Smooth muscle cell (in vitro differentiated cells): Measurements from ENCODE around the gene HTRA3. TPM values are rescaled to one million over a fixed set of nuclear protein-coding genes. Genes with fewer than 3 reads are reported as not detected.

ENCODE experiments used
- DNase-seq: peaks from one replicate; lab custom pipeline; 2025; ENCODE audit not compliant: unreplicated experiment; lab: John Stamatoyannopoulos, UW
- H2AFZ ChIP-seq: fragments of 200-600 bp; sonication (generic); 2 replicates; pipeline ENCODE4 v1.6.0; 2016; ENCODE audit warnings: antibody characterized with exemption, low read depth, mild to moderate bottlenecking
- H3F3A ChIP-seq: fragments of 200-600 bp; sonication (generic); 2 replicates; pipeline ENCODE4 v1.6.0; 2017; ENCODE audit warnings: antibody characterized with exemption, low read depth
- H3K27ac ChIP-seq: fragments of 200-600 bp; sonication (generic); 2 replicates; pipeline ENCODE4 v1.5.1; 2016; ENCODE audit warnings: low read depth, mild to moderate bottlenecking
- H3K27me3 ChIP-seq: fragments of 200-600 bp; sonication (generic); 2 replicates; pipeline ENCODE4 v1.6.1; 2016; ENCODE audit warnings: low read depth, mild to moderate bottlenecking
- H3K36me3 ChIP-seq: fragments of 200-600 bp; sonication (generic); 2 replicates; pipeline ENCODE4 v1.5.1; 2016; ENCODE audit warnings: low read depth
- H3K4me1 ChIP-seq: fragments of 200-600 bp; sonication (generic); 2 replicates; pipeline ENCODE4 v1.5.1; 2016; ENCODE audit warnings: low read depth
- H3K4me2 ChIP-seq: fragments of 200-600 bp; sonication (generic); 2 replicates; pipeline ENCODE4 v1.6.0; 2016; ENCODE audit warnings: mild to moderate bottlenecking
- H3K4me3 ChIP-seq: fragments of 200-600 bp; sonication (generic); 2 replicates; pipeline ENCODE4 v1.5.1; 2016; ENCODE audit warnings: mild to moderate bottlenecking
- H3K79me2 ChIP-seq: fragments of 200-600 bp; sonication (generic); 2 replicates; pipeline ENCODE4 v1.6.0; 2016; ENCODE audit warnings: low read depth, mild to moderate bottlenecking
- H3K9ac ChIP-seq: fragments of 200-600 bp; sonication (generic); 2 replicates; pipeline ENCODE4 v1.6.0; 2016; ENCODE audit warnings: low read depth
- H3K9me3 ChIP-seq: fragments of 200-600 bp; sonication (generic); replicated peaks from 2 replicates; pipeline ENCODE4 v1.5.1; 2016; ENCODE audit warnings: low read depth
- H4K20me1 ChIP-seq: fragments of 200-600 bp; sonication (generic); 2 replicates; pipeline ENCODE4 v1.6.0; 2016; ENCODE audit warnings: low read depth
- WGBS: methylation state at CpG from one replicate; pipeline ENCODE4 v1.1.7; 2016; ENCODE audit warnings: low lambda C conversion rate; 5-methylcytosine and 5-hydroxymethylcytosine counted together
- polyA plus RNA-seq: library from polyadenylated mRNA; unstranded; fragments of >200 nt; fragmentation: Nextera tagmentation; extraction: Ambion mirVana; gene quantifications from 2 replicates; pipeline ENCODE4 v1.2.1, GENCODE V29; 2016
- total RNA-seq: library from RNA; depleted of rRNA; stranded (reverse); fragments of >200 nt; gene quantifications from 2 replicates; pipeline ENCODE4 v1.2.3, GENCODE V29; 2014
- TF ChIP-seq, protein P1 (sequence below): fragments of 200-600 bp; sonication (generic); IDR thresholded peaks from 2 replicates; pipeline ENCODE4 v1.5.1; 2017; ENCODE audit warnings: borderline replicate concordance, mild to moderate bottlenecking, antibody characterized with exemption; ENCODE audit not compliant: insufficient read depth, poor library complexity, severe bottlenecking

Gene HTRA3
- total and polyA plus RNA-seq, 2 experiments from 2014 or later = 77.7 to 227 TPM

DNA sequence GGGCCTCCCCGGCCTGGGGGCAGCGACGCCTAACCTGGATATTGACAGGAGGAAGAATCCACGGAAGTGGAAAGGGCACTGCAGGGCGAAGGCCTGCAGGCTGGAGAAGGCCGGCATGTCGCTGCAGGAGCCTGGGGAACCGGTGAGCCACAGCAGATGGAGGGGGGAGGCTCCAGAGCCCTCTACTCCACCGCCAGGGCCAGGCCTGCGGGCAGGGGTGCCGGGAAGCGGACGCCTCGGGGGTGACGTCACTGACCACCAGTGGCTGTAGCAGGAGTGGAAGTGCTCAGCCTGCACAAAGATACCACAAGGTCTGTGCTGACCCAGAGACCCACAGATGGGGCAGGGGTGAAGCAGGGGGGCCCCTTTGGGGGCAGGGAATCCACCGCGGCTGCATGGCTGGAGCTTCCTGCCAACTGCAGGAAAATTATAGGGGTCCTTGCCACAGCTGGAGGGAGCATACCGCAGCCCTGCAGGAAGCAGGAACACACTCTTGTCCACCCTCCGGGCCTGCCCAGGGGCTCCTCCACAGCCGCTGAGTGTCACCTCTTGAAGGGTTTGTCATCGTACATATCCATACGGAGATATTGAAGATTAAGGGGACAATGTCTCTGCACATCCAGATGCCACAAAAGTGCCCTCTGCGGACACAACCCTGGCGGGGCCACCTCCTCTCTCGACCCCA is 7.6 kb upstream of the HTRA3 start:
- H3K9me3 ChIP-seq = no peaks in the 10 kb centered on the region
- H2AFZ ChIP-seq = no peak overlapping the region
- TF ChIP-seq, protein P1, sequence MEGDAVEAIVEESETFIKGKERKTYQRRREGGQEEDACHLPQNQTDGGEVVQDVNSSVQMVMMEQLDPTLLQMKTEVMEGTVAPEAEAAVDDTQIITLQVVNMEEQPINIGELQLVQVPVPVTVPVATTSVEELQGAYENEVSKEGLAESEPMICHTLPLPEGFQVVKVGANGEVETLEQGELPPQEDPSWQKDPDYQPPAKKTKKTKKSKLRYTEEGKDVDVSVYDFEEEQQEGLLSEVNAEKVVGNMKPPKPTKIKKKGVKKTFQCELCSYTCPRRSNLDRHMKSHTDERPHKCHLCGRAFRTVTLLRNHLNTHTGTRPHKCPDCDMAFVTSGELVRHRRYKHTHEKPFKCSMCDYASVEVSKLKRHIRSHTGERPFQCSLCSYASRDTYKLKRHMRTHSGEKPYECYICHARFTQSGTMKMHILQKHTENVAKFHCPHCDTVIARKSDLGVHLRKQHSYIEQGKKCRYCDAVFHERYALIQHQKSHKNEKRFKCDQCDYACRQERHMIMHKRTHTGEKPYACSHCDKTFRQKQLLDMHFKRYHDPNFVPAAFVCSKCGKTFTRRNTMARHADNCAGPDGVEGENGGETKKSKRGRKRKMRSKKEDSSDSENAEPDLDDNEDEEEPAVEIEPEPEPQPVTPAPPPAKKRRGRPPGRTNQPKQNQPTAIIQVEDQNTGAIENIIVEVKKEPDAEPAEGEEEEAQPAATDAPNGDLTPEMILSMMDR = no peak
- no peak for DNase-seq
- H3K79me2 ChIP-seq = no peaks in the 10 kb centered on the region
- WGBS = 44% methylated on average over 25 of the region's 25 CpGs
- peak overlapping the region; percentile 67 for H3K27ac ChIP-seq
- no peaks in the 10 kb centered on the region for H4K20me1 ChIP-seq
- no peak overlapping the region for H3K4me3 ChIP-seq
- H3K27me3 ChIP-seq = no peaks in the 10 kb centered on the region
- peaks cover 4% of the 10 kb centered on the region for H3F3A ChIP-seq
- H3K9ac ChIP-seq = no peak overlapping the region
- no peaks in the 10 kb centered on the region for H3K4me1 ChIP-seq
- H3K4me2 ChIP-seq = peak overlapping the region; percentile 30
- no peaks in the 10 kb centered on the region for H3K36me3 ChIP-seq

DNA sequence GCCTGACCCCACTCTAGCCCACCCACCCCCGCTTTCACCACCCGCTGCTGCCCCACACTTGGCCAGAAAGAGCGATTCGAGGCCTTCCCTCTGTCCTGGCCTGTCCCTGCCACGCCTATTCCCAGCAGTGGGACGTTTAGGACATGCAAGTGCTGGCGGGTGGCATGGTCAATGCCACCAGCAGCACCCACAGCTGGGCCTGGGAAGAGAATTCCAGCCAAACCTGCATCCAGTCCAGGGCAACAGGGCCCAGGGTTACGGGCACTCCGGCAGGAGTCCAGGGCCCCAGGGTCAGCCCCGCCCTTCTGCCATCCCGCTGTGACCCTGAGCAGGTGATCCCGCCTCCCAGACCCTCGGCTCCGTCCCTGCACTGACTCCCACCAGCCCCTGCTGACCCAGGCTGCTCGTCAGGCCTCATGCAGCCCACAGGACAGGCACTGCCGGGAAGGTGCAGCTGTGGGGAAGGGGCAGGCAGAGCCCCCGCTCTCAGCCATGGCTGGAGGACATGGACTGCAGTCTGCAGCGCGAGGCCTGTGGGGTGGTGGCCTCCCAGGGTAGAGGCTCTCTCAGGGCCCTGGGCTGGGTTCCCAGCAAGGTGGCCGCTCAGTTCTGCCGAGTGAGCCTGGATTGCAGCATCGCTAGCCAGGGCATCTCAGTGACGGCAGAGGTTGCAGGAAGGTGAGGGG is 6.8 kb upstream of the HTRA3 start:
- H3K9ac ChIP-seq = no peak overlapping the region
- no peak overlapping the region for H3K4me3 ChIP-seq
- H2AFZ ChIP-seq = no peak overlapping the region
- no peak overlapping the region for H3K27ac ChIP-seq
- no peaks in the 10 kb centered on the region for H4K20me1 ChIP-seq
- WGBS = 80% methylated on average over 18 of the region's 23 CpGs
- TF ChIP-seq, protein P1 = no peak
- no peaks in the 10 kb centered on the region for H3K79me2 ChIP-seq
- no peaks in the 10 kb centered on the region for H3K36me3 ChIP-seq
- no peak overlapping the region for H3K4me2 ChIP-seq
- H3K9me3 ChIP-seq = no peaks in the 10 kb centered on the region
- no peak for DNase-seq
- no peaks in the 10 kb centered on the region for H3K27me3 ChIP-seq
- H3F3A ChIP-seq = peaks cover 4% of the 10 kb centered on the region
- no peaks in the 10 kb centered on the region for H3K4me1 ChIP-seq

DNA sequence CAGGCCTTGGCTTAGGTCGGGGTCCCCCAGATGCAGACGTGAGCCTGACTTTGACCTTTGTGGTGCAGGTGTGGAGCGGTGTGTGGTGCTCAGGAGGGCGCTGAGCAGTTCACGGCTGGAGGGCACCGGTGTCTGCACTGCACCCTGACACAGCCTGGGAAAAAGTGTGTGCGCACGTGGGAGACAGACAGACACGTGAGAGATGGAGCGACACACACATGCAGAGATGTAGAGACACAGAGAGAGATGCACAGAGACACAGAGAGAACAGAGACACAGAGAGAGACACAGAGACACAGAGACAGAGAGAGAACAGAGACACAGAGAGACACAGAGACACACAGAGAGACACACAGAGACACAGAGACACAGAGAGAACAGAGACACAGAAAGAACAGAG is 6.2 kb upstream of the HTRA3 start:
- Histone ChIP-seq H3K4me2 (no peak overlapping the region), H2AFZ (no peak overlapping the region), H3K27me3 (no peaks in the 10 kb centered on the region)

More for the DNA sequence above, 6.2 kb upstream of the HTRA3 start:
- DNase-seq = no peak
- Histone ChIP-seq H4K20me1 (no peaks in the 10 kb centered on the region), H3K27ac (no peak overlapping the region), H3K9ac (no peak overlapping the region), H3K4me3 (no peak overlapping the region), H3F3A (peaks cover 4% of the 10 kb centered on the region), H3K36me3 (no peaks in the 10 kb centered on the region), H3K9me3 (no peaks in the 10 kb centered on the region), H3K4me1 (no peaks in the 10 kb centered on the region), H3K79me2 (no peaks in the 10 kb centered on the region)
- TF ChIP-seq, protein P1 = no peak
- WGBS = 97% methylated on average over 10 of the region's 10 CpGs
